ENCODE data around the gene ZNF367.

The ZNF367 gene

GRCh38 chr9:96423322-96423984 is 5.3 kb upstream of the ZNF367 start:
- TF ChIP-seq REST (IDR thresholded peaks at IDR 0.05; ENCODE audit: insufficient read depth in 1 of 2, low read depth in 2 of 2, low read length in 2 of 2) (no peak), TAF1 (IDR thresholded peaks at IDR 0.05; ENCODE audit: borderline replicate concordance, insufficient read depth, low read length) (no peak), POLR2AphosphoS5 (IDR thresholded peaks at IDR 0.05; ENCODE audit: low read depth, low read length) (no peak), FOXP2 (optimal IDR thresholded peaks at IDR 0.05; ENCODE audit: borderline replicate concordance, extremely low read depth, extremely low read length, insufficient read depth) (no peak), SIN3A (IDR thresholded peaks at IDR 0.05; ENCODE audit: borderline replicate concordance, insufficient read depth, low read length) (no peak)

- TF ChIP-seq REST (IDR thresholded peaks at IDR 0.05; ENCODE audit: insufficient read depth in 1 of 2, low read depth in 2 of 2, low read length in 2 of 2) (no peak), SIN3A (IDR thresholded peaks at IDR 0.05; ENCODE audit: borderline replicate concordance, insufficient read depth, low read length) (peak; percentile 24; the same call in 1 of the 2 replicates)
Observed at GRCh38 chr9:96420468-96421219, 2.5 kb upstream of the ZNF367 start.

GRCh38 chr9:96419691-96419969 is 1.5 kb upstream of the ZNF367 start:
- TF ChIP-seq TAF1 (IDR thresholded peaks at IDR 0.05; ENCODE audit: borderline replicate concordance, insufficient read depth, low read length) (no peak), POLR2AphosphoS5 (IDR thresholded peaks at IDR 0.05; ENCODE audit: low read depth, low read length) (no peak), FOXP2 (optimal IDR thresholded peaks at IDR 0.05; ENCODE audit: borderline replicate concordance, extremely low read depth, extremely low read length, insufficient read depth) (no peak), SIN3A (IDR thresholded peaks at IDR 0.05; ENCODE audit: borderline replicate concordance, insufficient read depth, low read length) (no peak), REST (IDR thresholded peaks at IDR 0.05; ENCODE audit: insufficient read depth in 1 of 2, low read depth in 2 of 2, low read length in 2 of 2) (no peak)

- TF ChIP-seq SIN3A (IDR thresholded peaks at IDR 0.05; ENCODE audit: borderline replicate concordance, insufficient read depth, low read length) (peak; percentile 43; the same call in 1 of the 2 replicates), TAF1 (IDR thresholded peaks at IDR 0.05; ENCODE audit: borderline replicate concordance, insufficient read depth, low read length) (no peak), FOXP2 (optimal IDR thresholded peaks at IDR 0.05; ENCODE audit: borderline replicate concordance, extremely low read depth, extremely low read length, insufficient read depth) (peak; percentile 36), REST (IDR thresholded peaks at IDR 0.05; ENCODE audit: insufficient read depth in 1 of 2, low read depth in 2 of 2, low read length in 2 of 2) (0 out of 4 replicates have a peak, but pooled peaks of 1 of the 2 experiments have one; percentile 9)
Observed at GRCh38 chr9:96418920-96419690, 935 bp upstream of the ZNF367 start.

Measured in PFSK-1 (cell line).